ENCODE data around the gene CMIP. TPM values are rescaled to one million over a fixed set of nuclear protein-coding genes. Genes with fewer than 3 reads are reported as not detected.

The CMIP gene
- total RNA-seq, 1 experiment from 2014 or later: 53.6 TPM

- TF ChIP-seq CTCF (IDR thresholded peaks at IDR 0.05; ENCODE audit: unreplicated experiment): no peak
- Mint-ChIP-seq H3K4me3 (ENCODE audit: unreplicated experiment) (no peak overlapping the region), H3K27ac (ENCODE audit: low read depth, unreplicated experiment) (no peak overlapping the region), H3K9me3 (ENCODE audit: unreplicated experiment) (no peaks in the 10 kb centered on the region), H3K4me1 (ENCODE audit: insufficient read depth, unreplicated experiment) (no peaks in the 10 kb centered on the region), H3K27me3 (ENCODE audit: insufficient read depth, unreplicated experiment) (no peaks in the 10 kb centered on the region), H3K36me3 (ENCODE audit: insufficient read depth, unreplicated experiment) (peaks cover 27% of the 10 kb centered on the region)
- ChIA-PET POLR2A (no interaction called here), CTCF (no interaction called here)
- no TSS peak for BruUV-seq (replicated peaks)
- intact Hi-C loops (cut with micrococcal nuclease): no loop called here
- DNase-seq (ENCODE audit: unreplicated experiment): no peak
Measured at GRCh38 chr16:81472391-81472790, 27.8 kb downstream of the CMIP start.

GRCh38 chr16:81473066-81473488 is 28.5 kb downstream of the CMIP start:
- H3K4me1 Mint-ChIP-seq (ENCODE audit: insufficient read depth, unreplicated experiment): no peaks in the 10 kb centered on the region
- ChIA-PET POLR2A (no interaction called here), CTCF (interaction anchor here (1.5 kb wide), 1 partner anchor 10 kb away, joined by 4 read pairs; no protein-coding TSS in a partner anchor)
- no peak overlapping the region for H3K27ac Mint-ChIP-seq (ENCODE audit: low read depth, unreplicated experiment)
- peaks cover 27% of the 10 kb centered on the region for H3K36me3 Mint-ChIP-seq (ENCODE audit: insufficient read depth, unreplicated experiment)
- no peak for TF ChIP-seq CTCF (IDR thresholded peaks at IDR 0.05; ENCODE audit: unreplicated experiment)
- no peak overlapping the region for H3K4me3 Mint-ChIP-seq (ENCODE audit: unreplicated experiment)
- BruUV-seq (replicated peaks): no TSS peak
- intact Hi-C loops (cut with micrococcal nuclease): no loop called here
- no peak for DNase-seq (ENCODE audit: unreplicated experiment)
- H3K9me3 Mint-ChIP-seq (ENCODE audit: unreplicated experiment): no peaks in the 10 kb centered on the region
- H3K27me3 Mint-ChIP-seq (ENCODE audit: insufficient read depth, unreplicated experiment): no peaks in the 10 kb centered on the region

- peaks cover 27% of the 10 kb centered on the region for H3K36me3 Mint-ChIP-seq (ENCODE audit: insufficient read depth, unreplicated experiment)
- H3K4me1 Mint-ChIP-seq (ENCODE audit: insufficient read depth, unreplicated experiment): no peaks in the 10 kb centered on the region
- H3K9me3 Mint-ChIP-seq (ENCODE audit: unreplicated experiment): no peaks in the 10 kb centered on the region
- no peak for DNase-seq (ENCODE audit: unreplicated experiment)
- no peaks in the 10 kb centered on the region for H3K27me3 Mint-ChIP-seq (ENCODE audit: insufficient read depth, unreplicated experiment)
- H3K27ac Mint-ChIP-seq (ENCODE audit: low read depth, unreplicated experiment): no peak overlapping the region
- BruUV-seq (replicated peaks): no TSS peak
- ChIA-PET POLR2A (no interaction called here), CTCF (interaction anchor here (1.5 kb wide), 1 partner anchor 10 kb away, joined by 4 read pairs; no protein-coding TSS in a partner anchor)
- intact Hi-C loops (cut with micrococcal nuclease): no loop called here
- no peak for TF ChIP-seq CTCF (IDR thresholded peaks at IDR 0.05; ENCODE audit: unreplicated experiment)
- no peak overlapping the region for H3K4me3 Mint-ChIP-seq (ENCODE audit: unreplicated experiment)
Measured at GRCh38 chr16:81473558-81473957, 28.9 kb downstream of the CMIP start.

- intact Hi-C loops (cut with micrococcal nuclease): no loop called here
- H3K27me3 Mint-ChIP-seq (ENCODE audit: insufficient read depth, unreplicated experiment): no peaks in the 10 kb centered on the region
- ChIA-PET POLR2A (no interaction called here), CTCF (interaction anchor here (1.5 kb wide), 1 partner anchor 11 kb away, joined by 4 read pairs; no protein-coding TSS in a partner anchor)
- peaks cover 27% of the 10 kb centered on the region for H3K36me3 Mint-ChIP-seq (ENCODE audit: insufficient read depth, unreplicated experiment)
- no peaks in the 10 kb centered on the region for H3K9me3 Mint-ChIP-seq (ENCODE audit: unreplicated experiment)
- BruUV-seq (replicated peaks): no TSS peak
- H3K4me3 Mint-ChIP-seq (ENCODE audit: unreplicated experiment): no peak overlapping the region
- TF ChIP-seq CTCF (IDR thresholded peaks at IDR 0.05; ENCODE audit: unreplicated experiment): no peak
- no peak for DNase-seq (ENCODE audit: unreplicated experiment)
- no peaks in the 10 kb centered on the region for H3K4me1 Mint-ChIP-seq (ENCODE audit: insufficient read depth, unreplicated experiment)
- no peak overlapping the region for H3K27ac Mint-ChIP-seq (ENCODE audit: low read depth, unreplicated experiment)
Measured at GRCh38 chr16:81473969-81474959, 29.7 kb downstream of the CMIP start.
